Activated CD8-positive, alpha-beta memory T cell treated with anti-CD3 and anti-CD28 coated beads for 36 hours (primary cell): ENCODE measurements around the gene CLIC4. TPM values are rescaled to one million over a fixed set of nuclear protein-coding genes. Genes with fewer than 3 reads are reported as not detected.
"Not testable (repeated sequence)": the region's sequence is repeated elsewhere in the genome, so short reads cannot be mapped to it uniquely, and the experiment has no call there.

Experiments used
- CTCF ChIA-PET: fragments of 350-600 bp; sonication (Branson Sonifier 250); formaldehyde crosslinking; loops from one replicate; lab custom pipeline; 2021; ENCODE audit warnings: antibody characterized with exemption; lab: Charles Lee
- POLR2A ChIA-PET: fragments of 350-600 bp; sonication (Branson Sonifier 250); formaldehyde crosslinking; loops from one replicate; lab custom pipeline; 2021; ENCODE audit warnings: antibody characterized with exemption; lab: Charles Lee
- total RNA-seq, 2 experiments: library from RNA; stranded (reverse); gene quantifications; one replicate each; pipeline ENCODE4 v1.2.3, GENCODE V29; 2021

CLIC4 gene
- total RNA-seq, 2 experiments from 2014 or later, result 20.7 to 21.0 TPM

- ChIA-PET CTCF (no interaction called here), POLR2A (no interaction called here)
These were observed 45.2 kb downstream of the CLIC4 start for GRCh38 chr1:24790490-24790889.

DNA sequence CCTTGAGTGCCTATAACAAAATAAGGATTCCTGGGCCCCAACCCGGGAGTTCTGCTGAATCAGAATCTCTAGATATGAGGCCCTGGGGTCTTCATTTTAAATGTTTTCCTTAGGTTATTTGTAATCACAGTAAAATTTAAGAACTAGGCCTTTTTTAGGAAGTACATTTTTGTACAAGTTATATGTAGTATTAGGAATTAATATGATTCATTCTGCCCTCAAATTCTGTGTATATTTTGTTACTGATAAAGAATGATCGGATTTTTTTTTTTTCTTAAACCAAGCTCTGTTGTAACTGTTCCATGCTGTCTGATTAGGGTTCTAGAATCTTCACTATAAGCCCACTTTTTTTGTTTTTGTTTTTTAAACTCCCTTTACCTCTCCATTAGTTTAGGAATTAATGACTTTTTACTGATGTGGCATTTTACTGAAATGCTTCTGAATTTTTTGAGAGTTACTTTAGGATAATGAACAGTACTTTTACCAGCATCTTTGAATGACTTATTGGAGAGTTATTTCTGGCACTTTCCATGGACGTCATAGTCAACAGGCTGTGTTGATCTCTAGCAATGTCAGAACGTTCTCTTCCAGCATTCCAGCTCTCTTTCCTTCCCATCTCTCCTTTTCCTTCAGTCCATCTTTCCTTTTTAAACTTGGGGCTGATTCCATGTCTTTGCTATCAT lies 48.3 kb downstream of the CLIC4 start:
- ChIA-PET CTCF (interaction anchor here (0.6 kb wide), 1 partner anchor 38 kb away, joined by 3 read pairs; no protein-coding TSS in a partner anchor), POLR2A (no interaction called here)

DNA sequence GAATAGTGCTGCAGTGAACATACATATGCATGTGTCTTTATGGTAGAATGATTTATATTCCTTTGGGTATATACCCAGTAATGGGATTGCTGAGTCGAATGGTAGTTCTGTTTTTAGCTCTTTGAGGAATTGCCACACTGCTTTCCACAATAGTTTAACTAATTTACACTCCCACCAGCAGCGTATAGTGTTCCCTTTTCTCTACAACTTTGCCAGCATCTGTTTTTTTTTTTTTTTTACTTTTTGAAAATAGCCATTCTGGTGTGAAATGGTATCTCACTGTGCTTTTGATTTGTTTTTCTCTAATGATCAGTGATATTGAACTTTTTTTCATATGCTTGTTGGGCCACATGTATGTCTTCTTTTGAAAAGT lies 48.9 kb downstream of the CLIC4 start:
- POLR2A ChIA-PET, result not testable (repeated sequence)
- CTCF ChIA-PET, result interaction anchor here (0.6 kb wide), 1 partner anchor 38 kb away, joined by 3 read pairs; no protein-coding TSS in a partner anchor

- CTCF ChIA-PET, result no interaction called here
These were observed 50.0 kb downstream of the CLIC4 start for GRCh38 chr1:24795236-24795635.

DNA sequence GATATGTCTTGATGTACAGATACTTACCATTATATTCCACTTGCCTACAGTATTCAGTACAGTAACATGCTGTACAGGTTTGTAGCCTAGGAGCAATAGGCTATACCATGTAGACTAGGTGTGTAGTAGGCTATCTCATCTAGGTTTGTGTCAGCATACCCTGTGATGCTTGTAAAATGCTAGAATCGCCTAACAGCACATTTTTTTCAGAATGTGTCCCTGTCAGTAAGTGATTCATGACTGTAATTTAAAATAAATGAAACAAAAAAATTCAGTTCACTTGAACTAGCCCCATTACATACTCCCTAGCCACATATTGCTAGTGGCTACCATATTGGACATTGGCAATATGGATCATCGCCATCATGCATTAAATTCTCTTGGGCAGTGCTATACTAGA lies 51.3 kb downstream of the CLIC4 start:
- ChIA-PET CTCF (no interaction called here), POLR2A (no interaction called here)

More at GRCh38 chr1:24795236-24795635, 50.0 kb downstream of the CLIC4 start:
- POLR2A ChIA-PET, result no interaction called here

DNA sequence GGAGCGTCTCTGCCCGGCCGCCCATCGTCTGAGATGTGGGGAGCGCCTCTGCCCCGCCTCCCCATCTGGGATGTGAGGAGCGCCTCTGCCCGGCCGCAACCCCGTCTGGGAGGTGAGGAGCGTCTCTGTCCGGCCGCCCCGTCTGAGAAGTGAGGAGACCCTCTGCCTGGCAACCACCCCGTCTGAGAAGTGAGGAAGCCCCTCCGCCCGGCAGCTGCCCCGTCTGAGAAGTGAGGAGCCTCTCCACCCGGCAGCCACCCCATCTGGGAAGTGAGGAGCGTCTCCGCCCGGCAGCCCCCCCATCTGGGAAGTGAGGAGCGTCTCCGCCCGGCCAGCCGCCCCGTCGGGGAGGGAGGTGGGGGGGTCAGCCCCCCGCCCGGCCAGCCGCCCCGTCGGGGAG lies 54.0 kb downstream of the CLIC4 start:
- POLR2A ChIA-PET, CTCF ChIA-PET: not testable (repeated sequence)

DNA sequence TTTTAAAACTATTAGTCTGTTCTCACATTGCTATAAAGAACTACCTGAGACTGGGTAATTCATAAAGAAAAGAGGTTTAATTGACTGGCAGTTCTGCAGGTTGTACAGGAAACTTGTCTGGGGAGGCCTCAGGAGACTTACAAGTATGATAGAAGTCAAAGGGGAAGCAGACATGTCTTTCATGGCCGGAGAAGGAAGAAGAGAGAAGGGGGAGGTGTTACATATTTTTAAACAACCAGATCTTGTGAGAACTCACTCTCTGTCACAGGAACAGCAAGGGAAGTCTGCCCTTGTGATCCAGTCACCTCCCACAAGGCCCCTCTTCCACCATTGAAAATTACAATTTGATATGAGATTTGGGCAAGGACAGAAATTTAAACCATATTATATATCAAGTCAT lies 55.9 kb downstream of the CLIC4 start:
- POLR2A ChIA-PET, result no interaction called here
- CTCF ChIA-PET, result no interaction called here

DNA sequence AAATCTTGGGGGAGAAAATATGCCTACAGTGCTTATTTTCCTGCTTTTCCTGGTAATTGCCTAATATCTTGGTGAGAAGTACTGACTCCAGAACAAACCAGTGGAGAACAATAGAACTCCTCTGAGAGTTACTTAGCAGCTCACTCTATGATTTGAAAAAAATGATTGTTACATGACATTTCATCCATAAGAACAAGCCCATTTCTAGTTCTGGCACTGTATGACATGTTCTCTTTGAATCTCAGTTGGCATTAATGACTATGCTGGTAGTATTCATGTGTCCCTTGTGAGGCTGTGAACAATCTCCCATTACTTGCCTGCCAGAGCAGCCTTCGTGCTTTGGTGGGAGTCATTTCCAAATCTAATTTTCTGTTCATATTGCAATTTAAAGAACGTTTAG lies 58.0 kb downstream of the CLIC4 start:
- CTCF ChIA-PET, result no interaction called here
- POLR2A ChIA-PET, result no interaction called here

DNA sequence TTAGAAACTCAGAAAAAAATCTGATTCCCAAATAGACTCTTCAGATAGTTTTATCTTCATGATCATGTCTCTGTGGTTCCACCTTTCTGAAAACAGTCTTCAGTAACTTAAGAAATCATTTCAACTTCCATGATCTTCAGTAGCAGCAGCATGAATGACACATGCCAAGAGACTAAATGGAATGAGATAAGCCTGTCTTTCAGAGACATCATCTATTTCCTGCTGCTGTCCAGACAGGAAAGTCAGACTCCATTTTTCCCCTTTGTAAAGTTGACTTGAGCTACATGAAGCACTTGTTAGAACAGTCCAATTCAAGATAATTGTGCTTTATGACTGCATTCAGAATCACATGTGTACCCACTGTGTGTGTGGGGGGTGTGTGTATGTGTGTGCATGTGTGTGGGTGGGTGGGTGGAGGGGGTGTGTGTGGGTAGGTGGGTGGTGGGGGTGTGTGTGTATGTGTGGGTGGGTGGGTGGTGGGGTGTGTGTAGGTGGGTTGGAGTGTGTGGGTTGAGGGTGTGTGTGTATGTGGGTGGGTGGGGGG lies 58.8 kb downstream of the CLIC4 start:
- CTCF ChIA-PET, result interaction anchor here (0.7 kb wide), 1 partner anchor 370 kb away, joined by 3 read pairs; no protein-coding TSS in a partner anchor
- POLR2A ChIA-PET, result interaction anchor here (0.6 kb wide), 1 partner anchor 24 kb away, joined by 6 read pairs; no protein-coding TSS in a partner anchor

GRCh38 chr1:24805534-24806301 lies 60.5 kb downstream of the CLIC4 start:
- ChIA-PET POLR2A (no interaction called here), CTCF (interaction anchor here (1.3 kb wide), 1 partner anchor 117 kb away, joined by 3 read pairs; no protein-coding TSS in a partner anchor)

DNA sequence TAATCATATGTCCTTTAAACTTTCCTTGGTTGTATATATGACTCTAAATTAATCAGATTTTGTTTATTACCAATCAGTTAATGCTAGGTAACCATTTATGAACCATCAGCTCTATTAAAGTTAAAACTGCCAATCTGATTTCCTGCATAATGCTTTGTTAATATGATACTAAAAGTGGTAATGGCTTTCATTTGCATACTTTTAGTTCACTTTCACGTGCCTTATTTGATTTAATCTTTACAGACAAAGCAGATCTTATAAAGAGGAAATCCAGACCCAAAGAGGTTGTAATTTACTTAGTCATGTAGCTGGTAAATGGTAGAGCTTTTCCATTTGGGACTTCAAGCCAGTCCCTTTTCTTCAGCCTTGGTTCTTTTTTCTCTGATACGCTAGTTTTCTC lies 61.3 kb downstream of the CLIC4 start:
- ChIA-PET CTCF (interaction anchor here (1.3 kb wide), 1 partner anchor 118 kb away, joined by 3 read pairs; no protein-coding TSS in a partner anchor), POLR2A (no interaction called here)

DNA sequence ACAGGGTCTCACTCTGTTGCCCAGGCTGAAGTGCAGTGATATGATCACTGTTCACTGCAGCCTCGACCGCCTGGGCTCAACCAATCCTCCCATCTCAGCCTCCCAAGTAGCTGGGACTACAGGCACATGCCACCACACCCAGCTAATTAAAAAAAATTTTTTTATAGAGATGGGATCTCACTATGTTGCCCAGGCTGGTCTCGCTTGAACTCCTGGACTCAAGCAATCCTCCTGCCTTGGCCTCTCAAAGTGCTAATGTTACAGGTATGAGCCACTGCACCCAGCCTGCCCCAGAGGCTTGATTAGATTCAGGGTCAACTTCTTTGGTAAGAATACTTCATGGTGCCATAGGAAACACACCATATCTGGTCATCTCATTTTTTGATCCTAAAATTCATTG lies 66.2 kb downstream of the CLIC4 start:
- CTCF ChIA-PET, POLR2A ChIA-PET: not testable (repeated sequence)

DNA sequence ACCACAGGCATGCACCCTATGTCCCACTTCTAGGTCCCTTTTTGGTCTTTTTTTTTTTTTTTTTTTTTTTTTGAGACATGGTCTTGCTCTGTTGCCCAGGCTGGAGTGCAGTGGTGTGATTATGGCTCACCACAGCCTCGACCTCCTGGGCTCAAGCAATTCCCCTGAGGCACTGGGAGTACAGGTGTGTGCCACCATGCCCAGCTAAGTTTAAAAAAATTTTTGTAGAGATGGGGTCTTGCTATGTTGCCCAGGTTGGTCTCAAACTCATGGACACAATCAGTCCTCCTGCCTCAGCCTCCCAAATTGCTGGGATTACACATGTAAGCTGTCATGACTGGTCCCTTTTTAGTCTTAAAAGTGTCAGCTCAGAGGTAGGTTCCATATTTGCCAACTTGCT lies 75.0 kb downstream of the CLIC4 start:
- CTCF ChIA-PET, result interaction anchor here (1.0 kb wide), 1 partner anchor 15 kb away, joined by 4 read pairs; no protein-coding TSS in a partner anchor
- POLR2A ChIA-PET, result not testable (repeated sequence)

DNA sequence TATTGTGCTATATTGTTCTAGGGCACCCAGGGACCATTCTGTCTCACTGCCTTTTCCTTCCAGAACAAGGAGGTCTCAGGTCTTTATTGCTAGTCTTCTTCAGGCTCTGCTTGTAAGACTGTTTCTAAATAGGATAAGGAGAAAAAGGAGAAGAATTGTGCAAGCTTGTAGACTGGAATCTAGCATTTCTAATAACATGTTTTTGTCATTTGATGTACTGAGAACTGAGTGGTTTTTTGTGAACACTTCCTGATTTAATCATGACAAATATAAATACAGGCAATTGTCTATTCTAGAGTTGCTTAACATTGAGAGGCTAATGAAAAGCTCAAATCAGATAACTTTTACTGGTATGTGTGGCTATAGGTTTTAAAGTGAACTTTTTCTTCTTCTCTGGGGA lies 77.6 kb downstream of the CLIC4 start:
- ChIA-PET CTCF (interaction anchor here (4.3 kb wide), 1 partner anchor 135 kb away, joined by 16 read pairs; no protein-coding TSS in a partner anchor), POLR2A (no interaction called here)

DNA sequence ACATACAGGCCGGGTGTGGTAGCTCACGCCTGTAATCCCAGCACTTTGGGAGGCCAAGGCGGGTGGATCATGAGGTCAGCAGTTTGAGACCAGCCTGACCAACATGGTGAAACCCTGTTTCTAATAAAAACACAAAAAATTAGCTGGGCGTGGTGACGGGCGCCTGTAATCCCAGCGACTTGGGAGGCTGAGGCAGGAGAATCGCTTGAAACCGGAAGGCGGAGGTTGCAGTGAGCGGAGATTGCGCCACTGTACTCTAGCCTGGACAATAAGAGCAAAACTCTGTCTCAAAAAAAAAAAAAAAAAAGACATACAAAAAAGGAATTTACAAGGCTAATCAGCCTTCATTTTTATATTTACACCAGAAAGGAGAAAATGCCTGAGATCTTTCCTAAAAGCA lies 78.2 kb downstream of the CLIC4 start:
- CTCF ChIA-PET, result interaction anchor here (0.7 to 4.3 kb wide), 2 partner anchors 135 to 645 kb away, joined by 3 to 16 read pairs; no protein-coding TSS in a partner anchor
- POLR2A ChIA-PET, result not testable (repeated sequence)

- POLR2A ChIA-PET, result interaction anchor here (0.6 kb wide), 1 partner anchor 76 kb away, joined by 8 read pairs; no protein-coding TSS in a partner anchor
- CTCF ChIA-PET, result interaction anchor here (0.8 to 4.3 kb wide), 3 partner anchors 24 to 137 kb away, joined by 3 to 16 read pairs (median 3); no protein-coding TSS in a partner anchor
These were observed 79.9 kb downstream of the CLIC4 start for GRCh38 chr1:24825174-24825573.

GRCh38 chr1:24826510-24826909 lies 81.3 kb downstream of the CLIC4 start:
- ChIA-PET CTCF (interaction anchor here (4.3 kb wide), 1 partner anchor 138 kb away, joined by 16 read pairs; no protein-coding TSS in a partner anchor), POLR2A (no interaction called here)

DNA sequence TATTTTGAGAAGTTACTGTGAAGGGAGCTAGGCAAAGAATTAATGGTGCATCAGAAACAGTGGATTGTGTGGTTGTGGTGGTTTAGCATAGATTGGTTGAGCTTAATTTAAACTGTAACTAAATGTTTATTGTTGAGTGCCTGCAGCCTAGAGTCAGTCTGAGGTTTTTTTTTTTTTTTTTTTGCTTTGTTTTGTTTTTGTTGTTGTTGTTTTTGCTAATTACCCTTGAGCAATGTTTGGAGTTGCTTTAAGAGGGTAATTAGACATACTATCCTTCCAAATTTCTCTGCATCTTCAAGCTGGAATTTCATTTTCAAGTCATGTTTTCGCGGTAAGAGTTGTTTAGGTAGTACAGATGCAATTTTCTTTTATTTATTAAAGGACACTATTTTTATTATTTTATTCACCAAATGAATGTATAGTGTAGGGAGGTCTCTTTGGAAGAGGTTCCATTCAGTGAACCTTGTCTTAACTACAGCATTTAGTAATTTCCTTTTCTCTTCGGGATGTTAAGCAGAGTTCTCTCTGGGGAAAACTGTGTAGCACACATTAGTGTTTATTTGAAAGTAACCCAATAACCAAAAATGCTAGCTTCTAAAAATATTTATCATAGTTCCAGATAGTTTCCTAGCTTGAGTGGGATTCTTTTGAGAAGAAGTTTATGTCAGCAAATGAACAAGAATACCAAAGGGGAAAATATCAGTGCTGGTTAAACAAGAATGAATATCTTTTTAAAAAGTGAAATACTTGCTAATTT lies 82.3 kb downstream of the CLIC4 start:
- POLR2A ChIA-PET, result interaction anchor here (0.6 kb wide), 1 partner anchor 24 kb away, joined by 6 read pairs; no protein-coding TSS in a partner anchor
- CTCF ChIA-PET, result interaction anchor here (5.7 kb wide), 1 partner anchor 139 kb away, joined by 57 read pairs; no protein-coding TSS in a partner anchor
